Peyer's patch (tissue), 4 donors: ENCODE measurements around the gene KRT83.

Experiments
- CTCF ChIP-seq, 6 experiments: fragments of 450-650 bp in 4 of 6; fragments of 200-600 bp in 2 of 6; sonication (generic) in 1 of 6; IDR thresholded peaks; one replicate each; pipeline ENCODE4 v1.5.1; 2017 to 2019; ENCODE audit warnings: antibody characterized with exemption in 6 of 6, mild to moderate bottlenecking in 3 of 6, moderate library complexity in 1 of 6
- POLR2A ChIP-seq, 2 donors: fragments of 450-650 bp; IDR thresholded peaks; one replicate each; pipeline ENCODE4 v1.5.1; 2017; ENCODE audit warnings: antibody characterized with exemption in 2 of 2, mild to moderate bottlenecking in 2 of 2, moderate library complexity in 2 of 2

- TF ChIP-seq POLR2A (IDR thresholded peaks at IDR 0.05): no peak
- TF ChIP-seq CTCF (IDR thresholded peaks at IDR 0.05): no peak
Observed at GRCh38 chr12:52316290-52316689, 4.9 kb downstream of the KRT83 start.
